Sigmoid colon (tissue), 7 donors: ENCODE data around the gene TMEM63A. TPM values are rescaled to one million over a fixed set of nuclear protein-coding genes. Genes with fewer than 3 reads are reported as not detected.

ENCODE experiments used
- DNase-seq: peaks from one replicate; pipeline ENCODE4 v3.0.0-alpha.2; 2019
- H3K27ac ChIP-seq, 4 donors: fragments of 200-600 bp; sonication (generic); one replicate each; pipeline ENCODE4 v1.5.1; 2016 to 2019; ENCODE audit warnings: mild to moderate bottlenecking in 1 of 4
- H3K27me3 ChIP-seq, 3 donors: fragments of 200-600 bp; sonication (generic); one replicate each; pipeline ENCODE4 v1.5.1; 2019; ENCODE audit warnings: mild to moderate bottlenecking in 1 of 3
- H3K36me3 ChIP-seq, 4 donors: fragments of 200-600 bp; sonication (generic); one replicate each; pipeline ENCODE4 v1.5.1; 2016 to 2019
- H3K4me1 ChIP-seq, 4 donors: fragments of 200-600 bp; sonication (generic); one replicate each; pipeline ENCODE4 v1.5.1; 2017 to 2019
- H3K4me3 ChIP-seq, 4 donors: fragments of 200-600 bp; sonication (generic); one replicate each; pipeline ENCODE4 v1.5.1; 2017 to 2019; ENCODE audit warnings: mild to moderate bottlenecking in 2 of 4, moderate library complexity in 1 of 4
- H3K9me3 ChIP-seq, 4 donors: fragments of 200-600 bp in 3 of 4; sonication (generic) in 3 of 4; one replicate each; pipeline versions ENCODE4 v1.5.1 to v1.6.1; 2013 to 2019
- CTCF ChIP-seq, 4 experiments: fragments of 450-650 bp in 3 of 4; fragments of 200-600 bp in 1 of 4; IDR thresholded peaks; one replicate each; pipeline ENCODE4 v1.5.1; 2016 to 2019; ENCODE audit warnings: antibody characterized with exemption in 4 of 4, mild to moderate bottlenecking in 3 of 4, moderate library complexity in 2 of 4
- EP300 ChIP-seq, 4 donors: sonication (generic); formaldehyde crosslinking; IDR thresholded peaks; one replicate each; pipeline ENCODE4 v1.6.1; 2017; ENCODE audit warnings: antibody characterized with exemption in 4 of 4
- POLR2A ChIP-seq, 2 donors: fragments of 450-650 bp; IDR thresholded peaks; one replicate each; pipeline ENCODE4 v1.6.1; 2016; ENCODE audit warnings: antibody characterized with exemption in 2 of 2, mild to moderate bottlenecking in 2 of 2, moderate library complexity in 2 of 2
- POLR2AphosphoS5 ChIP-seq, 4 donors: sonication (generic); formaldehyde crosslinking; IDR thresholded peaks; one replicate each; pipeline ENCODE4 v1.6.1; 2017; ENCODE audit warnings: antibody characterized with exemption in 4 of 4
- WGBS, 2 donors: extraction: QIAGEN DNeasy Blood & Tissue Kit; methylation state at CpG; one replicate each; pipeline ENCODE4 v1.1.7; 2013; 5-methylcytosine and 5-hydroxymethylcytosine counted together
- intact Hi-C: fragments of 100-400 bp; cut with DNase I; formaldehyde crosslinking; loops from one replicate; pipeline ENCODE4 v1.15.1; 2023
- polyA plus RNA-seq, 3 donors: library from polyadenylated mRNA; stranded (reverse); fragments of 200-250 nt; gene quantifications; one replicate each; pipeline ENCODE4 v1.2.3, GENCODE V29; 2013
- total RNA-seq, 4 donors: library from RNA; depleted of rRNA; stranded (reverse); fragments of >200 nt; gene quantifications; one replicate each; pipeline ENCODE4 v1.1.0, GENCODE V29; 2016
- donor health status: healthy with polysubstance abuse.
- donor health status: Bipolar disorder and iron deficiency.
- donor health status: healthy.

The TMEM63A gene
- total and polyA plus RNA-seq, 7 donors = 3.0 to 103 (median 35.9) TPM

- no peak overlapping the region for H3K4me3 ChIP-seq
- H3K9me3 ChIP-seq = no peaks in the 10 kb centered on the region
- no peak for DNase-seq
- intact Hi-C loops = no loop called here
- WGBS, 2 donors = 19 to 69% methylated on average over 12 of the region's 12 CpGs
- H3K36me3 ChIP-seq = peaks cover 5 to 49% (median 16%) of the 10 kb centered on the region in 4 donors
- TF ChIP-seq CTCF (IDR thresholded peaks at IDR 0.05) (no peak), POLR2A (IDR thresholded peaks at IDR 0.05) (no peak), EP300 (IDR thresholded peaks at IDR 0.05) (no peak), POLR2AphosphoS5 (IDR thresholded peaks at IDR 0.05) (no peak)
- no peaks in the 10 kb centered on the region for H3K27me3 ChIP-seq
- peak overlapping the region in 3 of 4 donors; percentile 23 to 90 (median 88) for H3K27ac ChIP-seq
- peaks cover 0 to 49% (median 47%) of the 10 kb centered on the region in 4 donors for H3K4me1 ChIP-seq
These were observed 5.2 kb downstream of the TMEM63A start for GRCh38 chr1:225876900-225877510.

GRCh38 chr1:225875044-225875815 lies 7.0 kb downstream of the TMEM63A start:
- WGBS, 2 donors = 37 to 69% methylated on average over 12 of the region's 12 CpGs
- peaks cover 0 to 35% (median 33%) of the 10 kb centered on the region in 4 donors for H3K4me1 ChIP-seq
- no peak for TF ChIP-seq CTCF (IDR thresholded peaks at IDR 0.05)
- TF ChIP-seq POLR2AphosphoS5 (IDR thresholded peaks at IDR 0.05) = no peak
- TF ChIP-seq EP300 (IDR thresholded peaks at IDR 0.05) = no peak
- TF ChIP-seq POLR2A (IDR thresholded peaks at IDR 0.05) = no peak
- DNase-seq = no peak
- intact Hi-C loops = no loop called here
- no peak overlapping the region for H3K27ac ChIP-seq
- H3K36me3 ChIP-seq = peaks cover 12 to 67% (median 24%) of the 10 kb centered on the region in 4 donors
- no peaks in the 10 kb centered on the region for H3K27me3 ChIP-seq
- no peak overlapping the region for H3K4me3 ChIP-seq
- H3K9me3 ChIP-seq = no peaks in the 10 kb centered on the region

- TF ChIP-seq EP300 (IDR thresholded peaks at IDR 0.05) (no peak), POLR2A (IDR thresholded peaks at IDR 0.05) (no peak), CTCF (IDR thresholded peaks at IDR 0.05) (no peak), POLR2AphosphoS5 (IDR thresholded peaks at IDR 0.05) (no peak)
- Histone ChIP-seq H3K27me3 (no peaks in the 10 kb centered on the region), H3K9me3 (no peaks in the 10 kb centered on the region), H3K4me1 (peaks cover 0 to 27% (median 25%) of the 10 kb centered on the region in 4 donors), H3K36me3 (peaks cover 12 to 75% (median 24%) of the 10 kb centered on the region in 4 donors), H3K4me3 (no peak overlapping the region), H3K27ac (no peak overlapping the region)
- intact Hi-C loops = no loop called here
- no peak for DNase-seq
- WGBS, 2 donors = 87 to 93% methylated on average over 11 of the region's 11 CpGs
These were observed 7.7 kb downstream of the TMEM63A start for GRCh38 chr1:225874431-225874830.

- Histone ChIP-seq H3K27me3 (no peaks in the 10 kb centered on the region), H3K4me1 (peaks cover 0 to 16% (median 14%) of the 10 kb centered on the region in 4 donors), H3K4me3 (no peak overlapping the region), H3K36me3 (peaks cover 12 to 85% (median 27%) of the 10 kb centered on the region in 4 donors), H3K9me3 (no peaks in the 10 kb centered on the region), H3K27ac (no peak overlapping the region)
- no peak for DNase-seq
- no peak for TF ChIP-seq EP300 (IDR thresholded peaks at IDR 0.05)
- no peak for TF ChIP-seq CTCF (IDR thresholded peaks at IDR 0.05)
- no peak for TF ChIP-seq POLR2AphosphoS5 (IDR thresholded peaks at IDR 0.05)
- no peak for TF ChIP-seq POLR2A (IDR thresholded peaks at IDR 0.05)
- WGBS, 2 donors = 75 to 86% methylated on average over 10 of the region's 10 CpGs
- intact Hi-C loops = no loop called here
These were observed 8.8 kb downstream of the TMEM63A start for GRCh38 chr1:225873281-225873850.
